Adrenal gland (tissue), 5 donors: ENCODE measurements around the gene AMBRA1.

Experiments
- POLR2A ChIP-seq, 2 donors: fragments of 450-650 bp; IDR thresholded peaks; one replicate each; pipeline ENCODE4 v1.6.1; 2017; ENCODE audit warnings: antibody characterized with exemption in 2 of 2, mild to moderate bottlenecking in 2 of 2, moderate library complexity in 1 of 2
- TF ChIP-seq, protein P1 (sequence below), 6 experiments: fragments of 450-650 bp in 4 of 6; fragments of 200-600 bp in 2 of 6; sonication (generic) in 1 of 6; IDR thresholded peaks; 1 replicate in 5 of 6; 2 replicates in 1 of 6; pipeline versions ENCODE4 v1.5.1 to v1.8.0; 2016 to 2021; ENCODE audit warnings: antibody characterized with exemption in 6 of 6, mild to moderate bottlenecking in 2 of 6, moderate library complexity in 1 of 6
- donor health status: DM: no; HTN: no; CAD: no.

DNA sequence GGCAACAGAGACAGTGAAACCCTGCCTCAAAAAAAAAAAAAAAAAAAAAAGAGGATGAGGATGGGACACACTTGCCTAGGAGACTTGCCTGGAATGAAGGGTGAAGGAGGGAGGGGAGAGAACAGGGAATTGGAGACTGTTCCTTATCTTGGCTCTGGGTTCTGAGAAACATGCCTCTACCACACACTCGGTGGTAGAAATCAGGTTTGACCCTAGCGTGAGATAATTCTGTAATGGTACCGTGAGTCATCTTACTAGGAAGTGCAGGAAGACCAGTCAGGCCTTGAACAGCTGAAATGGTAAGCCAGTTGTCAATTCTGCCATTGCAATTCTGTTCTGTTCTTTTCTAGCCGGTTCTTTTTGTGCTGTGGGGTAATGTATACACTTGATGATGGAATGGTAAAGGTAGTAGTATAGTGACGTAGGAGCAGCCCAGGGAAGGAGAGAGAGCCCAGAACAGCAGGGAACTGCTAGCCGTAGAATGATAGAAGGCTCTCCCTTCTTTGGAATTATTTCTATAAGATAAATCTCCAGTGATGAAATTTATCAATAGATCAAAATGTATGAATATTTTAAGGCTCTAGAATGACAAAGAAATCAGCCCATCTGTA, 3.9 kb upstream of the AMBRA1 start:
- TF ChIP-seq, protein P1, sequence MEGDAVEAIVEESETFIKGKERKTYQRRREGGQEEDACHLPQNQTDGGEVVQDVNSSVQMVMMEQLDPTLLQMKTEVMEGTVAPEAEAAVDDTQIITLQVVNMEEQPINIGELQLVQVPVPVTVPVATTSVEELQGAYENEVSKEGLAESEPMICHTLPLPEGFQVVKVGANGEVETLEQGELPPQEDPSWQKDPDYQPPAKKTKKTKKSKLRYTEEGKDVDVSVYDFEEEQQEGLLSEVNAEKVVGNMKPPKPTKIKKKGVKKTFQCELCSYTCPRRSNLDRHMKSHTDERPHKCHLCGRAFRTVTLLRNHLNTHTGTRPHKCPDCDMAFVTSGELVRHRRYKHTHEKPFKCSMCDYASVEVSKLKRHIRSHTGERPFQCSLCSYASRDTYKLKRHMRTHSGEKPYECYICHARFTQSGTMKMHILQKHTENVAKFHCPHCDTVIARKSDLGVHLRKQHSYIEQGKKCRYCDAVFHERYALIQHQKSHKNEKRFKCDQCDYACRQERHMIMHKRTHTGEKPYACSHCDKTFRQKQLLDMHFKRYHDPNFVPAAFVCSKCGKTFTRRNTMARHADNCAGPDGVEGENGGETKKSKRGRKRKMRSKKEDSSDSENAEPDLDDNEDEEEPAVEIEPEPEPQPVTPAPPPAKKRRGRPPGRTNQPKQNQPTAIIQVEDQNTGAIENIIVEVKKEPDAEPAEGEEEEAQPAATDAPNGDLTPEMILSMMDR (IDR thresholded peaks at IDR 0.05) = no peak
- TF ChIP-seq POLR2A (IDR thresholded peaks at IDR 0.05) = no peak
